KMS-11 (cell line): Measurements from ENCODE around the gene EIPR1.

Experiments
- H2AFZ ChIP-seq: fragments of 200-600 bp; sonication (generic); 2 replicates; pipeline ENCODE4 v1.6.1; 2016; ENCODE audit warnings: antibody characterized with exemption, mixed run types, low read depth
- H3K27ac ChIP-seq: fragments of 200-600 bp; sonication (generic); 2 replicates; pipeline ENCODE4 v1.6.1; 2016; ENCODE audit warnings: mild to moderate bottlenecking, mixed run types
- H3K27me3 ChIP-seq: fragments of 200-600 bp; sonication (generic); 2 replicates; pipeline ENCODE4 v1.6.1; 2017; ENCODE audit warnings: mild to moderate bottlenecking, low read depth, mixed run types, moderate library complexity; ENCODE audit not compliant: insufficient read depth
- H3K36me3 ChIP-seq: fragments of 200-600 bp; sonication (generic); 2 replicates; pipeline ENCODE4 v1.6.1; 2017; ENCODE audit warnings: mild to moderate bottlenecking, mixed run types; ENCODE audit not compliant: insufficient read depth
- H3K4me1 ChIP-seq: fragments of 200-600 bp; sonication (generic); 2 replicates; pipeline ENCODE4 v1.6.1; 2016; ENCODE audit warnings: mild to moderate bottlenecking, low read depth, mixed run types; ENCODE audit not compliant: poor library complexity, severe bottlenecking
- H3K4me2 ChIP-seq: fragments of 200-600 bp; sonication (generic); 2 replicates; pipeline ENCODE4 v1.7.0; 2016; ENCODE audit warnings: mild to moderate bottlenecking, mixed run types
- H3K4me3 ChIP-seq: fragments of 200-600 bp; sonication (generic); IDR thresholded peaks from 2 replicates; pipeline ENCODE4 v1.6.1; 2017; ENCODE audit warnings: low read depth, low read length, mixed read lengths; ENCODE audit not compliant: insufficient read depth
- H3K79me2 ChIP-seq: fragments of 200-600 bp; sonication (generic); 2 replicates; pipeline ENCODE4 v1.6.1; 2016; ENCODE audit warnings: low read depth, mixed run types; ENCODE audit not compliant: insufficient read depth
- H3K9ac ChIP-seq: fragments of 200-600 bp; sonication (generic); 2 replicates; pipeline ENCODE4 v1.6.1; 2016; ENCODE audit warnings: mild to moderate bottlenecking, mixed run types
- H4K20me1 ChIP-seq: fragments of 200-600 bp; sonication (generic); 2 replicates; pipeline ENCODE4 v1.6.1; 2016; ENCODE audit warnings: mild to moderate bottlenecking, mixed run types; ENCODE audit not compliant: insufficient read depth
- TF ChIP-seq, protein P1 (sequence below): fragments of 200-600 bp; sonication (generic); conservative IDR thresholded peaks from 2 replicates; pipeline ENCODE4 v1.6.1; 2017; ENCODE audit warnings: low read depth, mild to moderate bottlenecking, antibody characterized with exemption, low read length, moderate library complexity, mixed read lengths

EIPR1 gene

DNA sequence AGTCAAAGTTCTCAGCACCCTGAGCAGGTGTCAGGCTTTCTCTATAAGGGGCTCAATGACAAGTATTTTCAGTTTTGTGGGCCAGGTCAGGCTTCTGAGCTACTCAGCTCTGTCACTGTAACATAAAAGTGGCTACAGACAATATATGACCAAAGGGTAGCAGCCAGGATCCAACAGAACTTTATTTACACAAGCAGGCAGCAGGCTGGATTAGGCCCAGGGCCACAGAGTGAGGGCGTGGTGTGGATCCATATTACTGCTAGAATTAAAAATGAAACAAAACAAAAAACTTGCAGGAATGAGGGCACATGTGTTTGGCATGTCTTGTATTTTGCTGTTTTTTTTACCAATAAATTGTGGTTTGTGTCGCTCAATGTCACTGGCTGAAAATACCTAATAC is 143.7 kb downstream of the EIPR1 start:
- Histone ChIP-seq H2AFZ (no peak overlapping the region), H3K4me1 (peaks cover 12% of the 10 kb centered on the region), H3K36me3 (no peaks in the 10 kb centered on the region), H3K4me3 (no peak overlapping the region), H3K27me3 (no peaks in the 10 kb centered on the region), H3K27ac (no peak overlapping the region), H4K20me1 (no peaks in the 10 kb centered on the region), H3K79me2 (no peaks in the 10 kb centered on the region), H3K4me2 (no peak overlapping the region), H3K9ac (no peak overlapping the region)
- TF ChIP-seq, protein P1, sequence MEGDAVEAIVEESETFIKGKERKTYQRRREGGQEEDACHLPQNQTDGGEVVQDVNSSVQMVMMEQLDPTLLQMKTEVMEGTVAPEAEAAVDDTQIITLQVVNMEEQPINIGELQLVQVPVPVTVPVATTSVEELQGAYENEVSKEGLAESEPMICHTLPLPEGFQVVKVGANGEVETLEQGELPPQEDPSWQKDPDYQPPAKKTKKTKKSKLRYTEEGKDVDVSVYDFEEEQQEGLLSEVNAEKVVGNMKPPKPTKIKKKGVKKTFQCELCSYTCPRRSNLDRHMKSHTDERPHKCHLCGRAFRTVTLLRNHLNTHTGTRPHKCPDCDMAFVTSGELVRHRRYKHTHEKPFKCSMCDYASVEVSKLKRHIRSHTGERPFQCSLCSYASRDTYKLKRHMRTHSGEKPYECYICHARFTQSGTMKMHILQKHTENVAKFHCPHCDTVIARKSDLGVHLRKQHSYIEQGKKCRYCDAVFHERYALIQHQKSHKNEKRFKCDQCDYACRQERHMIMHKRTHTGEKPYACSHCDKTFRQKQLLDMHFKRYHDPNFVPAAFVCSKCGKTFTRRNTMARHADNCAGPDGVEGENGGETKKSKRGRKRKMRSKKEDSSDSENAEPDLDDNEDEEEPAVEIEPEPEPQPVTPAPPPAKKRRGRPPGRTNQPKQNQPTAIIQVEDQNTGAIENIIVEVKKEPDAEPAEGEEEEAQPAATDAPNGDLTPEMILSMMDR, result no peak

DNA sequence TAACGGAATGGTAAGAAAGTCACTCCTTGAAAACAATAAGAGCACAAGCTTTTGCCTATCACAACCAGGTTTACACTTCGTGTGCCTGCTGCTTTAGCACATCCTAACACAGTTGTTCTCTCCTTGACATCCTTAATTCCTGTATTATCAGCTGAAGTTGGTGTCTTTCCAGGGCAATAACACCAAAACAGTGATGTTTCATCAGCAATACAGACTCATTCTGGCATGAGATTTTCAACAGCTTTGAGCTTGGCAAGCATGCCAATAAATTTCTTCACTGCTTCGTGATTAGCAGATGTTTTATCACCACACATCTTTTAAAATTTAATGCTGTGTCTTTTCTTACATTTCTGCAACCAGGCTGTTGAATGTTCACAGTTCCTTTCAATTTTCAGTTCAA is 148.4 kb downstream of the EIPR1 start:
- H3K27ac ChIP-seq, result no peak overlapping the region
- H3K36me3 ChIP-seq, result no peaks in the 10 kb centered on the region
- no peaks in the 10 kb centered on the region for H3K4me1 ChIP-seq
- no peak overlapping the region for H3K4me3 ChIP-seq
- no peaks in the 10 kb centered on the region for H4K20me1 ChIP-seq
- TF ChIP-seq, protein P1, result no peak
- H2AFZ ChIP-seq, result no peak overlapping the region
- no peak overlapping the region for H3K4me2 ChIP-seq
- H3K27me3 ChIP-seq, result no peaks in the 10 kb centered on the region
- no peaks in the 10 kb centered on the region for H3K79me2 ChIP-seq
- H3K9ac ChIP-seq, result no peak overlapping the region

DNA sequence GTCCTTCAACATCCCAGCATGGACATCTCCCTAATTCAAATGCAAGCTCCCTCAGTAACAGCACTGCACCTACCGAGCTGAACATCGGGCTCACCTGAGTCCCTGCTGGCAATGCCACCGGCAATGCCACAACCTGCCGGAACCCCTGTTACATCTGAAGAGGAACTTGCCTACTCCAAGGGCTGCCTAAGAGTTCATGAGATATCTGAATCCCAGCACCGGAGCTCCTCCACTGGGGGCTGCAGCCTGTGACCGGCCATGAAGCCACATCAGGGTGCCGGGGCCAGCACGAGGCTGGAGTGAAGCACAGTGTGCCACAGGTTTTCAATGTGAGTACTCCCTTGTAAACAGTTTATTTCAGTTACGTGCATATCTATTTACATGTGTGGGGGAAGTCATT is 152.9 kb downstream of the EIPR1 start:
- no peak overlapping the region for H3K4me3 ChIP-seq
- H3K36me3 ChIP-seq, result no peaks in the 10 kb centered on the region
- H3K27me3 ChIP-seq, result no peaks in the 10 kb centered on the region
- no peak overlapping the region for H2AFZ ChIP-seq
- no peak overlapping the region for H3K27ac ChIP-seq
- TF ChIP-seq, protein P1, result no peak
- H4K20me1 ChIP-seq, result no peaks in the 10 kb centered on the region
- no peak overlapping the region for H3K9ac ChIP-seq
- no peaks in the 10 kb centered on the region for H3K79me2 ChIP-seq
- H3K4me2 ChIP-seq, result no peak overlapping the region
- H3K4me1 ChIP-seq, result no peaks in the 10 kb centered on the region

DNA sequence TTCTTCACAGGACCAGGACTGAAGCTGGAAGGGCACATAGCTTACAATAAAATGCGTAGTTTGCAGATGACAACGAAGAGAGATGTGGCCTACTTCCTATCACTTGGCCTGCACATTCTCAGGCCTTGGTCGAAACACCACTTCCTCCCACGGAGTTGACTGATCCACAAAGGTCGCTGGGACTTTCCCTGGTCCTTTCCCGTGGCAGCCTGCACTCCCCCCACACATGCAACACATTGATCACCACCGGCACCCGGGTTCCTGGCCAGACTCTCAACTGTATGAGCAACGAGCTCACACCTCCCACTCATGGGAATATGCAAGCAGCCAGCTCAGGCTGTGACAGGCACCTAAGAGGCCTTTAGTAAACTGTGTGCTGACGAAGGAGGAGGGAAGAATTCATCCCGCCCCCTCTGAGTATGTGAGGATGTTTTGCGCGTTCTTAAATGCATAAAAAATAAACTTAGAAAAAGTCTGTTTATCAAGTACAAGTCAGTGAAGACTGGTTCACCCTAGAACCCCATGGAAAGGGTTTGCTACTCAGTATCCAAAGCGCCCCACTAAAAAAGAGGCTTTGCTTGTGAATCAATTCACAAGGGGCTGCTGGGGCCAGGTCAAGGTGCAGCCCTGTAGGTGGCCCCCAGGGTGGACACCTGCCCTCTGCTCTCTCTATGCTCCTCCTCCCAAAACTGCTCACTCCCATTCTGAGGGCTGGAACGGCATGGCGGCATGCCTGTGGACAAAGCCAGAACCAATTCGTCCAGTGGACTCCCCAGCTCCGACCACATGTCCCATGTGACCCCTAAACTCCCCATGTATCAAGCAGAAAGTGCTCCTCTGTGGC is 154.3 kb downstream of the EIPR1 start:
- Histone ChIP-seq H4K20me1 (no peaks in the 10 kb centered on the region), H3K9ac (no peak overlapping the region), H2AFZ (no peak overlapping the region), H3K4me1 (no peaks in the 10 kb centered on the region), H3K27me3 (no peaks in the 10 kb centered on the region), H3K4me3 (no peak overlapping the region), H3K79me2 (no peaks in the 10 kb centered on the region), H3K36me3 (no peaks in the 10 kb centered on the region), H3K27ac (no peak overlapping the region), H3K4me2 (no peak overlapping the region)
- TF ChIP-seq, protein P1, result no peak
